ENCODE data around the gene NMD3.

NMD3 gene

GRCh38 chr3:161197855-161198850, 23.0 kb upstream of the NMD3 start:
- no peak overlapping the region for H3K27ac ChIP-seq
- no peak for TF ChIP-seq ZFX (IDR thresholded peaks at IDR 0.05; ENCODE audit: borderline replicate concordance)
- TF ChIP-seq, protein P1, sequence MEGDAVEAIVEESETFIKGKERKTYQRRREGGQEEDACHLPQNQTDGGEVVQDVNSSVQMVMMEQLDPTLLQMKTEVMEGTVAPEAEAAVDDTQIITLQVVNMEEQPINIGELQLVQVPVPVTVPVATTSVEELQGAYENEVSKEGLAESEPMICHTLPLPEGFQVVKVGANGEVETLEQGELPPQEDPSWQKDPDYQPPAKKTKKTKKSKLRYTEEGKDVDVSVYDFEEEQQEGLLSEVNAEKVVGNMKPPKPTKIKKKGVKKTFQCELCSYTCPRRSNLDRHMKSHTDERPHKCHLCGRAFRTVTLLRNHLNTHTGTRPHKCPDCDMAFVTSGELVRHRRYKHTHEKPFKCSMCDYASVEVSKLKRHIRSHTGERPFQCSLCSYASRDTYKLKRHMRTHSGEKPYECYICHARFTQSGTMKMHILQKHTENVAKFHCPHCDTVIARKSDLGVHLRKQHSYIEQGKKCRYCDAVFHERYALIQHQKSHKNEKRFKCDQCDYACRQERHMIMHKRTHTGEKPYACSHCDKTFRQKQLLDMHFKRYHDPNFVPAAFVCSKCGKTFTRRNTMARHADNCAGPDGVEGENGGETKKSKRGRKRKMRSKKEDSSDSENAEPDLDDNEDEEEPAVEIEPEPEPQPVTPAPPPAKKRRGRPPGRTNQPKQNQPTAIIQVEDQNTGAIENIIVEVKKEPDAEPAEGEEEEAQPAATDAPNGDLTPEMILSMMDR (IDR thresholded peaks at IDR 0.05) = no peak

GRCh38 chr3:161199926-161200325, 21.2 kb upstream of the NMD3 start:
- TF ChIP-seq ZFX (IDR thresholded peaks at IDR 0.05; ENCODE audit: borderline replicate concordance) = no peak
- TF ChIP-seq, protein P1 (IDR thresholded peaks at IDR 0.05) = no peak
- H3K27ac ChIP-seq = no peak overlapping the region

- TF ChIP-seq ZFX (IDR thresholded peaks at IDR 0.05; ENCODE audit: borderline replicate concordance) = no peak
- TF ChIP-seq, protein P1 (IDR thresholded peaks at IDR 0.05) = no peak
- no peak overlapping the region for H3K27ac ChIP-seq
These were observed 17.5 kb upstream of the NMD3 start for GRCh38 chr3:161203485-161204098.

DNA sequence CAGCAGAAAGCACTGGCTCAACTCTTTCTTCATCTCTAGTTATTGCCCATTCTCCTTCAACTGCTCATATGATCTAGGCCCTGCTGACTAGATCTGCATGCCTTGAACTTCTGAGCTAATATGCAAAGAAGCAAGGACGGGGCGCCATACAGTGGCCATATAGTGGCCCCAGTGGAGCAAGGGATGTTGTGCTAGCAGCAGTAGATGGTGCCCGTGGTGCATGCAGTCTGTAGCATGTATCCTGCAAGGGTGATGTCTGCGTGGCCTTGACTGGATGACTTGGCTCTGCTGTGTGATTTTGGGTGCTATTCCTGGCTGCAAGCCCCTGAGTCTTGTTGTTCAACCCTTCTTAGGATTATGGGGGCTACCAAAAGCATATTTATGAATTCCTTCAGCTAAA, 12.2 kb upstream of the NMD3 start:
- H3K27ac ChIP-seq = no peak overlapping the region
- TF ChIP-seq, protein P1 (IDR thresholded peaks at IDR 0.05) = no peak

- TF ChIP-seq, protein P1 (IDR thresholded peaks at IDR 0.05) = no peak
- no peak for TF ChIP-seq ZFX (IDR thresholded peaks at IDR 0.05; ENCODE audit: borderline replicate concordance)
- H3K27ac ChIP-seq = no peak overlapping the region
These were observed 8.8 kb upstream of the NMD3 start for GRCh38 chr3:161212171-161212771.

DNA sequence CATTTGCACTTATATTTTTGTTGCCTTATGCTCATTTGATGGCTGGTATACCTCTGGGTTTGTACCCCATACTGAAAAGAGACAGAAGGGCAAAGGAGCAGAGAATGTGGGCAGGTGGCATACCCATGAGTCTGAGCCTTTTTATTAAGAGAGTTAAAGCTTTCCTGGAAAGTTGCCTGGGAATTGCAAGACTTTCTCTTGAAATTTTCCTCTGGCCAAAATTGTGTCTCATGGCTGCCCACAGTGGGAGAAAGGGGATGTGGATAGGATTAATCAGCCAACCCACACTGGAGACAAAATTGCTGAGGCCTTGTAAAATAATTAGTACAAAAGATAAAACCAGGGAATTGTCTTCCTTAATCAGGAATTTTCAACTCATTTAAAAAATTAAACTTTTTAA, 8.2 kb upstream of the NMD3 start:
- H3K27ac ChIP-seq = no peak overlapping the region
- no peak for TF ChIP-seq ZFX (IDR thresholded peaks at IDR 0.05; ENCODE audit: borderline replicate concordance)
- TF ChIP-seq, protein P1 (IDR thresholded peaks at IDR 0.05) = no peak

All from 22Rv1 (cell line).